SKM-1 treated with dmso at 0.1 percent for 144 hours (cell line): ENCODE measurements around the gene PRMT9.

Experiments used
- DNase-seq: peaks from one replicate; lab custom pipeline; 2025; ENCODE audit not compliant: unreplicated experiment; lab: John Stamatoyannopoulos, UW

Gene PRMT9

DNA sequence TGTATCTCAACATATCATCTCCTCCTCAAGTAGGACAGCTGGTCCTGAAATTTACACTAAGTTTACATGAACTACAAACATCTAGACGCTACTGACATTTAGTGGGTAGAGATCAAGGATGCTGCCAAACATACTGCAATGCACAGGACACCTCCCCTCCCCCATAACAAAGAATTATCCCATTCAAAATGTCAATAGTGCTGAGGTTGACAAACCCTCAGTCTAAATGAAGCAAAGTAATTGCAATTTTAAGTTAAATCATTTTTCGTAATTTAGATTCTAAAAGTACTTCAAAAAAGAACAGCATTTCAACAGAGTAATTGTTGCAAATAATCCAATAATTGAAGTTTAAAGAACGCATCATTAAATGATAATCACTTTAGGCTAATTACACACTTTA lies 1.2 kb downstream of the PRMT9 start:
- no peak for DNase-seq

DNA sequence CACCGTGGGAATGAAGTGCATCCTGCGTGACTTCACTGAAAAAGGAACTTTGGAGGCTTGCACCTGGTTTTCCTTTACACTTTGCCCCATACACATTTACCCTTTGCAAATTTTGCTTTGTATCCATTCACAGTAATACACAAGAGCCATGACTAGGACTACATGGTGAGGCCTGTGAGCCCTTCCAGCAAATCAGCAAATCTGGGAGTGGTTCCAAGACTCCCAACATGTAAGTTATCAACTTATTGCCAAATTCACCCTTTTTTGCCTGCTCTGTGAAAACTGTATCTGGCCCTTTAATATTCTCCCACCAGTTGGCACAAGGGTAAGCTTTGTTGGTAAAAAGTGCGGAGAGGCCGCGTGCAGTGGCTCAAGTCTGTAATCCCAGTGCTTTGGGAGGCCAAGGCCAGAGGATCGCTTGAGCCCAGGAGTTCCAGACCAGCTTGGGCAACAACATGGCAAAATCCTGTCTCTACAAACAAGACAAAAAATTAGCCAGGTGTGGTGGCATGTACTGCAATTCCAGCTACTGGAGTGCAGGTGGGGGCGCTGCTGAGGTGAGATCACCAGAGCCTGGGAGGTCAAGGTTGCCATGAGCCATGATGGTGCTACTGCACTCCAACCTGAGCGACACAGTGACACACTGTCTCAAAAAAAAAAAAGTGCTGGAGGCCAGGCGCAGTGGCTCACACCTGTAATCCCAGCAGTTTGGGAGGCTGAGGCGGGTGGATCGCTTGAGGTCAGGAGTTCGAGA lies 5.0 kb downstream of the PRMT9 start:
- DNase-seq = no peak

DNA sequence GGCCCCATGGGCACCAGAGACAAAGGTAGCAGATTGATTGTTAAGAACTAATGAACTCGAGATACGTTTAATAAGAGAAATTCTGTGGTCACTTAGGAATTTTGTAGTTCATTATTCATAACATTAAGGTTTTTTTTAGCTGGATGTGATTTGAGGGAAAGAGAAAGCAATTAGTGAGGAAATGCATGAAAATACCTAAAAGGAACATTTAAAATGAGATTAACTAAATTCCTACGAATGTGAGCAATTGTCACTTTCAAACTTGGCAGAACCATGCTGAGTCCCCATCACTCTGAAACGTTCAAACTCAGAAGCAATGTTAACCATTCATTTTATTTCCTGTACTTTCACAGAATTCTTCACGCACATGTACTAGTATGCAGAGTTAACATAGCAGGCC lies 5.9 kb downstream of the PRMT9 start:
- no peak for DNase-seq

DNA sequence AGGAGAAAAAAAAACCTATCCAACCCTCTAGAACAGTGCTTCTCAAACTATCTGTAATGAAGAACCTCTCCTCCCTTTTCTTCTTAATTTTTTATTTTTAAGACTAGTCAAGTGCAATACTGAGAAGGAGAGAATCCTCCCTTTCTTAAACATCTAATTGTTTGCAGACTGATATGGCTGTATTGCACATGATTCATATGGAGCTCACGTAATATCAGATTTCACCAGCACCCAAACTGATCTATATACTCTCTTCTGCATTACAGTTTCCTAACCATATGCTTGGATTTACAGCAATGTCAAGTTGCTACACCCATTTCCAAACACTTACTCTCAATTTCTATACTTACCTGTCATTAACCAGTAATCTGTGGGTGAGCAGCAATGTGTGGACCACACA lies 9.5 kb downstream of the PRMT9 start:
- DNase-seq = no peak

DNA sequence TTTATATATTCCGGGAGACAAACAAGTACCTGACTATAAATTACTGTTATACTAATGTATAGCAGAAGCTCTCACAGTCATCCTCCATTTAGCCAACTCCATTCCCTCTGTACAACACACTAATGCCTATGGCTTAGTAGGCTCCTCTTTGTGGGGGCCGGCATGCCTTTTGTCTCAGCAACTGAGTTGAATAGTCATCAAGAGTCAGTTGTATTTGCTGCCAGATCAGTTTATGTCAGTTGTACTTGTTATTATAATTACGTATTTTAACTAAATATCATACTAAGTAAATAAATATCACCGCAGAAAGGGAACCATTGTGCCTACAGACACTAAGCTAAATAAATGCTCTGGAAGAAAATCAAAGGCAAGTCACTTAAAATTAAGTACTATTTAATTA lies 9.9 kb downstream of the PRMT9 start:
- no peak for DNase-seq

DNA sequence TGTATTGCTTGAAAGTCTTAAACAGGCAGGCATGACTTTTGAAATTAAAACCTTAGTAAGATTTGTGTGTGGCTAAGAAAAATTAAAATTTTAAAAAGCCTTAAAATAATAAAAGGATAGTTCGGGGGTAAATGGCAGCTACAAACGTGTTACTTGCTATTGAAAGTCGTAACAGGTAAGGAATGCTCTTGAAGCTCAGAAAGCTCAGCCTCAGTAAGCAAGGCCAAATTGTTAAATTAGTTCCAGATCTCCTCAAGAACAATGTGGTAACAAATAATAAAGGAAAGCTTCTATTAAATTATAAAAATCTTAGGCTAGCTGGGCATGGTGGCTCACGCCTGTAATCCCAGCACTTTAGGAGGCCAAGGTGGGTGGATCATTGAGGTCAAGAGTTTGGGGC lies 25.5 kb downstream of the PRMT9 start:
- DNase-seq = no peak

DNA sequence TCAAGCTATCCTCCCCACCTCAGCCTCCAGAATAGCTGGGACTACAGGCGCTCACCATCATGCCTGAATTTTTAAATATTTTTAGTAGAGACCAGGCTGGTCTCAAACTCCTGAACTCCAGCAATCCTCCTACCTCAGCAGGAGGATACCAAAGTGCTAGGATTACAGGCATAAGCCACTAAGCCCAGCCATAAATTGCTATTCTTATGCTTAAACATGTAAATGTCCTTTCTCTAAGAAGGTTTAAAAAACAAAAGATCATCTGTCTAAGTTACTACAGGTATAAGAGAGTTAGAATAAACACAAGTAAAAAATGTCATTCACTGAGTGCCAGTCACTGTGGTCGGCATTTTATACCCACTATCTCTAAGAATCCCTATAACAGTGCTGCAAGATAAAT lies 28.3 kb downstream of the PRMT9 start:
- no peak for DNase-seq

DNA sequence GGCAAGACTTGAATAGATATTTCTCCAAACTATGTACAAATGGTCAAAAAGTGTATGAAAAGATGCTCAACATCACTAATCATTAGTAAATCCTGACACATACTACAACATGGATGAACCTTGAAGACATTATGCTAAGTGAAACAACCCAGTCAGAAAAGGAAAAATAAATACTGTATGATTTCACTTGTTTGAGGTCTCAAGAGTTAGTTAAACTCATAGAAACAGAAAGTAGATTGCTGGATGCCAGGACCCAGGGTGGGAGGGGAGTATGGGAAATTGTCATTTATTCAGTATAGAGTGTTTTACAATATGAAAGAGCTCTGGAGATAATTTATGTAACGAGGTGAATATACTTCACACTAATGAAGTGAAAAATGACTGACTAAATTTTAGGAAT lies 32.4 kb downstream of the PRMT9 start:
- DNase-seq = no peak

DNA sequence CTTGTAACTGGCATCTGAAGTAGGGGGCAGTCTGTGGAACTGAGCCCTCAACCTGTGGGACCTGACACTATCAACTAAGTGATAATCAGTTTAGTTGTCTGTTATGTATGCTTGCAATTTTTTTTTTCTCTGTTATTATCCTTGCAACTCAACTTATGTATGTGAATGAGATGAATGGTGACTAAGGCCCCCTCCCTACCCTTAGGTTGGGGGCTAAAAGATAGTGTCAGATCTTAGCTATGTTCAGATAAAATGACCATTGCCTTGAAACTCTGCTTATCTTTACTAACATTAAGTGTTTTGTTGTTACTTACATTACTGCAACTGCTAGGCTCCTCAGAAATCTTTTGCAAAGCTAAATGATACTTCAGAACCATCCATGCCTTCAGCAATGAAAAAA lies 35.3 kb downstream of the PRMT9 start:
- DNase-seq = no peak

DNA sequence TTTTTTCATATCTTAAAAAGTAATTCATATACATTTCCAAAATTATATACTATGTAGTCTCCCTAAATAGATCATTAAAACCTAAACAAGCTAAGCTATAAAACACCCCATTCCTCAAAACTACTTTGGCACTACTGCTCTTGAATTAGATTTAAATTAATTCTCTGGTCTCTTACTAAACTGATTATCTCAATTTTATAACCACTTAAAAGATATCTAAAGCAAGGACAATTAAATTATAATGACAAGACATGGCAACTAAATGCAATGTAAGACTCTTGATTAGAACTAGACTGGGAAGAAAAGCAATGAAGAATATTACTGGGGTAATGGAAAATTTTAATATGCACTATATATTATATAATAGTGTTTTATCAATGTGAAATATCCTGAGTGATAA lies 38.9 kb downstream of the PRMT9 start:
- no peak for DNase-seq

DNA sequence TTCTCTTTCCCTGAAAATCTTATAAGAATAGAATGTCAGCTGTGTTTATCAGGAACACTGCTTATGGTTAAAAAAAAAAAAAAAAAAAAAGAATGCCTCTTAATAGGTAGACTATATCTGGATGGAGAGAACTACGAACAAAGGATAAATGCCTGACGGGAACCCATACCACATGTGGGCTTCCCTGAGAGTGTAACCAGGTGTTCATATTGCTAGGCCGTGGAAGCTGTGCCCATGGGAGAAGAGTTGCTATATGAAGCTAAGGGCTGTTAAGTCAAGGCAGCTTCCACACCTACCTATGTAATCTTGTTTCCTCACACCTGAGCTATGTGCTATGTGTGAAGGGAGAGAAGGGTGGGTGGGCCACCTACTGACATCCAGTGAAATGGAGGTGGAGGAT lies 39.5 kb downstream of the PRMT9 start:
- DNase-seq = no peak

DNA sequence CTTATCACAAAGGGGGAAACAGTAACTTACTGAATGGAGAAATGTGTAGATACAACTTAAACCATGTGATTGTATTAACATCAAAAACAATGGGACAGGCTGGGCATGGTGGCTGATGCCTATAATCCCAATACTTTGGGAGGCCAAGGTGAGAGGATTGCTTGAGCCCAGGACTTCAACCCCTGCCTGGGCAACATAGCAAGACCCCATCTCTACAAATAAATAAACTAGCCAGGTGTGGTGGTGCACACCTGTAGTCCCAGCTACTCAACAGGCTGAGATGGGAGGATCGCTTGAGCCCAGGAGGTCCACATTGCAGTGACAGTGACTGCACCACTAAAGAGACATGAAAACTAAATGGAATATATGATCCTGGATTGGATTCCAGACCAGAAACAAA lies 40.3 kb downstream of the PRMT9 start:
- no peak for DNase-seq

DNA sequence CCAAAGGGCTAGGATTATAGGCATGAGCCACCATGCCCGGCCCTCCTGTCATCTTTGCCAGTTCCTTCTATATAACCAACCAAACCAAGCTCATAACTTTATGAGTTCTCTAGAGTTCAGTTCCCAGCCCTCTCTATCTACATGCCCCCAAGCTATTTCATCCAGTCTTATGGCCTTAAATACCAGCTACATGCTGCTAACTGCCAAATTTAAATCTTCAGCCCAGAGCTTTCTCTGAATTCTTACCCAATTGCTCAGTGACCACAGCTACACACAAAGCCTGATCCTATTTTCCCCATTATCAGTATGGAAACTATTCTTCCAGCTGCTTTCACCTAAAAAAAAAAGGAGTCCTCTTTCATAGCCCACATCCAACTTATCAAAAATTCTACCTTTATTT lies 43.6 kb downstream of the PRMT9 start:
- no peak for DNase-seq

DNA sequence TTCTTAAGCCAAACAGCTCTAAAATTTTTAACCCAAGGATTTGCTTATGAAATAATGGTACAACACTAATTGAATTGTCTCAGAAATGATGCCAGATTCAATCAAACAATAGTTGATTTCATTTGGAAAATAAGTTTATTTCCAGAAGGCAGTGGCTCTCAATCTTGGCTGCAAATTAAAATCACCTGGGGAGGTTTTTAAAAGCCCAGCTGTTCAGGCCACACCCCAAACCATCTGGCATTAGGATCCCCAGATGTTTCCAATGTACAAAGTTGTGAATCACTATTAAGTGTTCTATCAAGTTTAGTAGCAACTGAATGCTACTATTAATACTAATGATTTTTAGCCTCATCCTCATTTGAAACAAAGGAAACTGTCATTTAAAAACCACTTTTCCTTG lies 44.6 kb downstream of the PRMT9 start:
- no peak for DNase-seq

DNA sequence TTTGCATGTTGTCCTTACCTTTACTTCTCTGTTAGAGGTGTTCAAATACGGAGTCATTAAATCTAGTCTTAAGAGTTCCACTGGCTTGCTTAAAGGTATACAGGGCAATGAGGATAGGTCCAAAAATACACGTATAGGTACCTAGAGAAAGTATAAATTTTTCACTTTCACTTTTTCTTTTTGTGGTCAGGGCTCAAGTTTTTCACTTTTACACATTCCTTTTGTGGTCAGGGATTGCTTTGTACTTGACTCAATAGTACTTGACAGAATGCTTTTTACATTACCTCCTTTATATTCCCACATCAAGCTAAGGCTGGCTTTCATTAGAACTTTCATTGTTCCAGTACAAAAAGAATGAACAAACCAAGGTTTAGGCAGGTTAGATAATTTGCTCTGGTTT lies 45.0 kb downstream of the PRMT9 start:
- no peak for DNase-seq

DNA sequence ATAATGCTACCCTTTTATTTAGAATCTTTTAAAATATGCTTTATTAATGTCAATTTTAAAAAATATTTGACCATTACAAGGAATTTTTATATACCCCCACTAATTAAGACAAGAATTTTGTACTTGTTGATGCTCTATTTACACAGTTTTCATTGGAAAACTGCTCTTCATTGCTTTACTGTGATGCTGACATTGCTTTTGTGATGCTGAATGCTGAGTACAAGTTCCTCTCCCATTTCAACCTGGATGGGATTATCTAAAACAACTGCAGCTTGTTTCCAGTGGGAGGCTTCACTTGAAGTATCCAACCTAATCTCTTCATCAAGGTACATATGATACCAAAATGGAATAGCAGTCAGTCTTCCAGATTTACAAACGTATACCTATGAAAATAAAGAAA lies 45.6 kb downstream of the PRMT9 start:
- DNase-seq = no peak

DNA sequence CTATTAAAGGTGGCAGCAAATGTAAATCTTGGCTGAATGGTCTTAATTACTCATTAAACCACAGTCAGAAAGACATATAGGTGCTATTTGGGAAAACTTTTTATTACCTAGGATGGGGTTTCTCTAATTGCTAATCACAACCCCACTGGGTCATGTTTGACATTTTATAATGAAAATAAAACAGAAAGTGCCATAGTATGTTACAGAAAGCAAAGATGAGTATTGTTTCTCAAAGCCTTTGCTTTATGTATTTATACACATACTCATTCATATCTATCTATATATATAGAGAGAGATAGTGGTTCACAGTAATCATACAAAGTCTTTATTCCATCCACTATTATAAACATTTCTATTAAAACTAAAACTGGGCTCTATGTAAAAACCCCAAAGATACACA lies 48.6 kb downstream of the PRMT9 start:
- no peak for DNase-seq

DNA sequence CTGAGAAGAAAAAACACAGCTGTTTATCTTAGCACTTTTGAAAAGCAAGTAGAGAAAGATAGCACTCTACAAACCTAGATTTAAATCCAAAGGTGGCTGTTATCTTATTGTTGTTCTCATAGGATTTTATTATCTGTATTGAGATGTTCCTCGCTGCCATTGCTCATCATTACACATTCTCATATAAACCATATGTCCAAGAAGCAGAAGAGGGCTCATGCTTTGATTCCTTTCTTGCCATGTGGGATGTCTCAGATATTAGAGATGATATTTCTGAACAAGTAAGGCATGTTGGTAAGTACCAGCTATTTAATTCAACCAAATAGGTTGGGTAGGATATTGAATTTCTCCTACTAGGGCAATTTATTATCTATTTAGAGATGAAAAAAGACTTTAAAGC lies 50.3 kb downstream of the PRMT9 start:
- no peak for DNase-seq

DNA sequence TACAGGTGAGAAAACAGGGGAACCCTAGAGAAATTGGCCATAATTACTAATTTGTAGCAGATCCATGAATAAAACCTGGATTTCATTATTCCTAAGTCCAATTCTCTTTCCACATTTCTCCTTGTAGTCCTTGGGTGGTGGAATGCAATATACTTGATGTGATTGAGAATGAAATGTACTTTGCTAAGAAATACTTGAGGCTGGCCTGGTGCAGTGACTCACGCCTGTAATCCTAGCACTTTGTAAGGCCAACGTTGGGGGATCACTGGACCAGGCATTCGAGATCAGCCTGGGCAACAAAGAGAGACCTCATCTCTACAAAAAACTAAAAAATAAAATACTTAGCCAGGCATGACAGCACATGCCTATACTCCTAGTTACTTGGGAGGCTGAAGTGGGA lies 50.9 kb downstream of the PRMT9 start:
- no peak for DNase-seq

DNA sequence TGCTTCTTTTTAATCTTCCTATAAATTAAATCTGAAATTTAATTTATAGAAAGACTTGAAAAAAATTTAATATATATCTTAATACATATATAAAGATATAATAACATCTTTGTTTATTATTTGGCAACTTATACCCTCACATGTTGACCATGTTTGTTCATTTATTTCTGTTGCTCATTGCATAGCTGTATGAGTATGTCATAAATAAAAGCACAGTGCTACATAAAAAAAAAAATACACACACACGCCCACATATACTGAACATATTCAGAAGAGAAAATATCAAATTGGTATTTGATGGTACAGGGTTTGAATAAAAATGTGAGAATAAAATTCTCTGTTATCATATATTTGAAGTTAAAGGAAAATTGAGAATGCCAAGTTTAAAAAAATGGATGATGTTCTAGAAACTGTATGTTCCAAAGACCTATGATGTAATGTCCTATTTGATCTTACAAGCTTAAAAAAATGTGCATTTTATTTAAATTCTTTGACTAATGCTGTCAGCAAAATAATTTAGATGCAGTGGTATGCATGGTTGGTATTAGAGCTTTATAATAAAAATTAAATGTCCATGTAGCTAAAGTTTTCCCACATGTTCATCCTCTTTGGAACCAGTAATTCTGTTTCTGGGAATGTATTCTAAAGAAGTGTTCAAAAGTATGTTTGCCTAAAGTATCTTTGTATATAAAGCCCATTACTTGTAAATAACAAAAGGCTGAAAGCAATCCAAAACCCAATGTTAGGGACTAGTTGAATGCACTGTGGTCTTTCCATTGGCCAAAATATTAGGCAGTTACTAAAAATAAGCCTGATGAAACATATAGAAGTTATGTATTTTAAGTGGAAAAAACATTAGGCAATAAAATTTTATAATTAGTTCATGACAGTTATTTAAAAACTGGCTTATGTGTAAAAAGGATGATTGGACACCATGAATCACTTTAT lies 53.9 kb downstream of the PRMT9 start:
- no peak for DNase-seq

DNA sequence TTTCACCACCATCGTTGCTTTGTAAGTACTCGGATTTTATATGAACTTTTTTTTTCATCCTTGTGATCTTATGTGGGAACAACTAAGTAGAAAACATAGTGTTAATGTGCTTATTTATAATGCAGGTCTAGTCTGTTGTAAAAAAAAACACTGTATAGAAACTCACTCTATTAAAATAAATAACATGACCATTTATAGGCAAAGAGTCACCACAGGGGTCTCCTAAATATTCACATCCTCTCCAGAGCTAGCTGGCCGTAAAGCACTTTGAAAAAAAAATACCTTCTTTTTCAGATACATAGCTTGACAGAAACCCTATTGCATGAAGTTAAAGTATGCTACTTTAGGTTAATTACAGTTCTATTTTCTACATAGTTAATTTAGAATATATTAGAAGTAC lies 55.5 kb downstream of the PRMT9 start:
- no peak for DNase-seq

DNA sequence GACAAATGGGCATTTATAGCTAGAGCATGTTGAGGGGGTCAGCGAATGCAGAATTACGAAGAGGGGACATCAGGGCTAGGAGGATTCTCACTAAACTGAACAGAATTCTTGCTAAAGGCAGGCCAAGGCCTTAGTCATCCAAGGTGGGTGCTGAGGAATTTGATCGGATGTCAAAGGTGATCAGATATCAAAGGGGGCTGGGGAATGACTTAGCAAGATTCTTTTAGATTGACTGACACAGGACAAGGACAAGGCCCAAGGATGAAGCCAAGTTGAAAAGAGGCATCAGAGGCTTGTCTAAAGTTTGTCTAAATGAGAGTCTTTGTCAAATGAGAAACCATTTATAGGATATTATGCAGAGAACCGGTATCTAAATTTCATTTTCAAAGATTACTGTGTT lies 57.1 kb downstream of the PRMT9 start:
- no peak for DNase-seq
